Keratinocyte (primary cell): Measurements from ENCODE around the gene MAPK7. TPM values are rescaled to one million over a fixed set of nuclear protein-coding genes. Genes with fewer than 3 reads are reported as not detected.

Source experiments
- DNase-seq: peaks from one replicate; pipeline ENCODE4 v3.0.0-alpha.2; 2011; ENCODE audit warnings: low read depth, missing footprints, low spot score
- FAIRE-seq: peaks from 2 replicates; lab custom pipeline; 2011; peaks lifted over from hg19 to GRCh38; lab: Jason Lieb, UNC
- H2AFZ ChIP-seq: 2 replicates; pipeline ENCODE4 v1.6.0; 2012; ENCODE audit warnings: low read length, control low read depth, inconsistent platforms; ENCODE audit not compliant: control insufficient read depth
- H3K27ac ChIP-seq: 2 replicates; pipeline ENCODE4 v1.5.1; 2011; ENCODE audit warnings: low read length; ENCODE audit not compliant: control insufficient read depth, insufficient read depth
- H3K27me3 ChIP-seq: 3 replicates; pipeline ENCODE4 v1.6.0; 2011; ENCODE audit warnings: low read length; ENCODE audit not compliant: control insufficient read depth, insufficient read depth; ENCODE audit errors: extremely low read depth
- H3K36me3 ChIP-seq, 2 experiments: 2 replicates in 1 of 2; 3 replicates in 1 of 2; pipeline ENCODE4 v1.5.1; 2011; ENCODE audit warnings: low read length in 2 of 2, mild to moderate bottlenecking in 1 of 2; ENCODE audit not compliant: control insufficient read depth in 2 of 2, insufficient read depth in 2 of 2; ENCODE audit errors: extremely low read depth in 1 of 2
- H3K4me1 ChIP-seq: 3 replicates; pipeline ENCODE4 v1.5.1; 2011; ENCODE audit warnings: low read length; ENCODE audit not compliant: control insufficient read depth, insufficient read depth; ENCODE audit errors: extremely low read depth
- H3K4me2 ChIP-seq: 3 replicates; pipeline ENCODE4 v1.6.0; 2011; ENCODE audit warnings: low read depth, low read length; ENCODE audit not compliant: control insufficient read depth, insufficient read depth; ENCODE audit errors: extremely low read depth
- H3K4me3 ChIP-seq, 3 experiments: fragments of 200-600 bp in 1 of 3; sonication (generic) in 1 of 3; 2 replicates in 2 of 3; 3 replicates in 1 of 3; pipeline ENCODE4 v1.5.1; 2011 to 2016; ENCODE audit warnings: low read length in 3 of 3, mild to moderate bottlenecking in 3 of 3, control low read depth in 2 of 3, inconsistent platforms in 1 of 3, low read depth in 1 of 3, mixed read lengths in 1 of 3, mixed run types in 1 of 3, moderate library complexity in 1 of 3; ENCODE audit not compliant: control insufficient read depth in 2 of 3, insufficient read depth in 2 of 3; ENCODE audit errors: extremely low read depth in 1 of 3
- H3K79me2 ChIP-seq: 2 replicates; pipeline ENCODE4 v1.6.0; 2012; ENCODE audit warnings: low read length; ENCODE audit not compliant: control insufficient read depth, insufficient read depth
- H3K9ac ChIP-seq: 3 replicates; pipeline ENCODE4 v1.6.0; 2011; ENCODE audit warnings: low read length; ENCODE audit not compliant: control insufficient read depth, insufficient read depth; ENCODE audit errors: extremely low read depth
- H3K9me1 ChIP-seq: 3 replicates; pipeline ENCODE4 v1.6.0; 2011; ENCODE audit warnings: low read length; ENCODE audit not compliant: control insufficient read depth, insufficient read depth; ENCODE audit errors: extremely low read depth
- H3K9me3 ChIP-seq: 2 replicates; pipeline ENCODE4 v1.5.1; 2012; ENCODE audit warnings: low read depth, low read length; ENCODE audit not compliant: control insufficient read depth
- H4K20me1 ChIP-seq: 3 replicates; pipeline ENCODE4 v1.6.0; 2011; ENCODE audit warnings: low read length; ENCODE audit not compliant: control insufficient read depth, insufficient read depth; ENCODE audit errors: extremely low read depth
- CTCF ChIP-seq, 3 experiments: IDR thresholded peaks in 1 of 3; conservative IDR thresholded peaks in 1 of 3; optimal IDR thresholded peaks in 1 of 3; 2 replicates in 2 of 3; 3 replicates in 1 of 3; pipeline versions ENCODE3 to v1.5.1; 2011; ENCODE audit warnings: low read length in 3 of 3, mild to moderate bottlenecking in 3 of 3, moderate library complexity in 2 of 3, control low read depth in 1 of 3, inconsistent platforms in 1 of 3; ENCODE audit not compliant: insufficient read depth in 2 of 3; ENCODE audit errors: extremely low read depth in 1 of 3
- EZH2 ChIP-seq: IDR thresholded peaks from one replicate; pipeline ENCODE4 v1.6.1; 2012; ENCODE audit warnings: inconsistent platforms, mild to moderate bottlenecking, low read length, moderate library complexity
- dilution Hi-C: fragments of 300-500 bp; cut with MboI; formaldehyde crosslinking; loops from one replicate; pipeline ENCODE4 v1.7.0; 2020; ENCODE audit warnings: low sequenced_read_pairs; ENCODE audit not compliant: extremely low pct_ligation_motif_present
- polyA plus RNA-seq, 5 experiments: library from polyadenylated mRNA; depleted of rRNA in 3 of 5; stranded (reverse) in 3 of 5; stranded (forward) in 1 of 5; unstranded in 1 of 5; fragments of >200 nt; gene quantifications; 1 replicate in 1 of 5; 2 replicates in 3 of 5; 3 replicates in 1 of 5; pipeline versions ENCODE4 v1.2.1 to v1.2.3, GENCODE V29; 2011 to 2012; ENCODE audit warnings: missing spikeins in 2 of 5, low read depth in 1 of 5, low replicate concordance in 1 of 5

Gene MAPK7
- polyA plus RNA-seq, 1 donor (not counting 4 experiments of a cell fraction or from before 2014, with no cell fraction given): 4.3 TPM

- H3K27ac ChIP-seq: no peak overlapping the region
- no peaks in the 10 kb centered on the region for H4K20me1 ChIP-seq
- no peak overlapping the region for H3K9ac ChIP-seq
- H3K4me2 ChIP-seq: no peak overlapping the region
- DNase-seq (no peak), FAIRE-seq (no peak)
- H3K79me2 ChIP-seq: no peaks in the 10 kb centered on the region
- no peak overlapping the region for H3K4me3 ChIP-seq
- H3K9me3 ChIP-seq: no peaks in the 10 kb centered on the region
- dilution Hi-C loops: no loop called here
- TF ChIP-seq CTCF (optimal IDR thresholded peaks at IDR 0.05 in 1 of 3, IDR thresholded peaks at IDR 0.05 in 1 of 3, conservative IDR thresholded peaks at IDR 0.05 in 1 of 3; ENCODE audit: extremely low read depth in 1 of 3, insufficient read depth in 2 of 3, low read length in 3 of 3): no peak
- no peaks in the 10 kb centered on the region for H3K9me1 ChIP-seq
- peaks cover 6% of the 10 kb centered on the region for H3K4me1 ChIP-seq
- H3K36me3 ChIP-seq: peaks cover 2 to 5% of the 10 kb centered on the region in 2 experiments
- no peak overlapping the region for H2AFZ ChIP-seq
- H3K27me3 ChIP-seq: no peaks in the 10 kb centered on the region
These were observed 38.9 kb upstream of the MAPK7 start for GRCh38 chr17:19339341-19339815.

- no peak overlapping the region for H2AFZ ChIP-seq
- no peak for FAIRE-seq
- dilution Hi-C loops: no loop called here
- H3K36me3 ChIP-seq: peaks cover 0 to 2% of the 10 kb centered on the region in 2 experiments
- TF ChIP-seq CTCF (optimal IDR thresholded peaks at IDR 0.05 in 1 of 3, IDR thresholded peaks at IDR 0.05 in 1 of 3, conservative IDR thresholded peaks at IDR 0.05 in 1 of 3; ENCODE audit: extremely low read depth in 1 of 3, insufficient read depth in 2 of 3, low read length in 3 of 3) (no peak), EZH2 (no peak)
- H3K4me2 ChIP-seq: no peak overlapping the region
- no peak for DNase-seq
- no peak overlapping the region for H3K9ac ChIP-seq
- no peak overlapping the region for H3K27ac ChIP-seq
- H3K4me3 ChIP-seq: no peak overlapping the region
- H3K27me3 ChIP-seq: no peaks in the 10 kb centered on the region
- H3K79me2 ChIP-seq: no peaks in the 10 kb centered on the region
- H3K9me3 ChIP-seq: no peaks in the 10 kb centered on the region
- peaks cover 10% of the 10 kb centered on the region for H3K4me1 ChIP-seq
- no peaks in the 10 kb centered on the region for H3K9me1 ChIP-seq
- no peaks in the 10 kb centered on the region for H4K20me1 ChIP-seq
These were observed 37.1 kb upstream of the MAPK7 start for GRCh38 chr17:19341211-19341631.
